GM10266 (cell line): ENCODE data around the gene TMEM214.

Source experiments
- DNase-seq: peaks from one replicate; pipeline ENCODE4 v3.0.0; 2012; ENCODE audit errors: extremely low spot score
- CTCF ChIP-seq: IDR thresholded peaks from 2 replicates; pipeline ENCODE4 v1.5.1; 2012; ENCODE audit warnings: mild to moderate bottlenecking, low read depth; ENCODE audit not compliant: control insufficient read depth, insufficient read depth; ENCODE audit errors: missing control alignments

Gene TMEM214

GRCh38 chr2:27009083-27009482, 23.7 kb upstream of the TMEM214 start:
- DNase-seq: no peak
- no peak for TF ChIP-seq CTCF

GRCh38 chr2:27009716-27010115, 23.0 kb upstream of the TMEM214 start:
- no peak for TF ChIP-seq CTCF
- no peak for DNase-seq

- no peak for TF ChIP-seq CTCF
- no peak for DNase-seq
Observed at GRCh38 chr2:27010139-27010538, 22.6 kb upstream of the TMEM214 start.

- TF ChIP-seq CTCF: no peak
- DNase-seq: no peak
Observed at GRCh38 chr2:27013738-27014137, 19.0 kb upstream of the TMEM214 start.

GRCh38 chr2:27014771-27015433, 17.9 kb upstream of the TMEM214 start:
- no peak for DNase-seq
- no peak for TF ChIP-seq CTCF

- DNase-seq: peak; percentile 62
- TF ChIP-seq CTCF: peak; percentile 56
Observed at GRCh38 chr2:27016801-27017325, 15.9 kb upstream of the TMEM214 start.

GRCh38 chr2:27018142-27018541, 14.6 kb upstream of the TMEM214 start:
- TF ChIP-seq CTCF: no peak
- no peak for DNase-seq
